Smooth muscle cell (in vitro differentiated cells): ENCODE data around the gene PCDHGB6. TPM values are rescaled to one million over a fixed set of nuclear protein-coding genes. Genes with fewer than 3 reads are reported as not detected.
"Not testable (repeated sequence)": the region's sequence is repeated elsewhere in the genome, so short reads cannot be mapped to it uniquely, and the experiment has no call there.

Experiments
- DNase-seq: peaks from one replicate; lab custom pipeline; 2025; ENCODE audit not compliant: unreplicated experiment; lab: John Stamatoyannopoulos, UW
- H2AFZ ChIP-seq: fragments of 200-600 bp; sonication (generic); 2 replicates; pipeline ENCODE4 v1.6.0; 2016; ENCODE audit warnings: antibody characterized with exemption, low read depth, mild to moderate bottlenecking
- H3F3A ChIP-seq: fragments of 200-600 bp; sonication (generic); 2 replicates; pipeline ENCODE4 v1.6.0; 2017; ENCODE audit warnings: antibody characterized with exemption, low read depth
- H3K27ac ChIP-seq: fragments of 200-600 bp; sonication (generic); 2 replicates; pipeline ENCODE4 v1.5.1; 2016; ENCODE audit warnings: low read depth, mild to moderate bottlenecking
- H3K27me3 ChIP-seq: fragments of 200-600 bp; sonication (generic); 2 replicates; pipeline ENCODE4 v1.6.1; 2016; ENCODE audit warnings: low read depth, mild to moderate bottlenecking
- H3K36me3 ChIP-seq: fragments of 200-600 bp; sonication (generic); 2 replicates; pipeline ENCODE4 v1.5.1; 2016; ENCODE audit warnings: low read depth
- H3K4me1 ChIP-seq: fragments of 200-600 bp; sonication (generic); 2 replicates; pipeline ENCODE4 v1.5.1; 2016; ENCODE audit warnings: low read depth
- H3K4me2 ChIP-seq: fragments of 200-600 bp; sonication (generic); 2 replicates; pipeline ENCODE4 v1.6.0; 2016; ENCODE audit warnings: mild to moderate bottlenecking
- H3K4me3 ChIP-seq: fragments of 200-600 bp; sonication (generic); 2 replicates; pipeline ENCODE4 v1.5.1; 2016; ENCODE audit warnings: mild to moderate bottlenecking
- H3K79me2 ChIP-seq: fragments of 200-600 bp; sonication (generic); 2 replicates; pipeline ENCODE4 v1.6.0; 2016; ENCODE audit warnings: low read depth, mild to moderate bottlenecking
- H3K9ac ChIP-seq: fragments of 200-600 bp; sonication (generic); 2 replicates; pipeline ENCODE4 v1.6.0; 2016; ENCODE audit warnings: low read depth
- H3K9me3 ChIP-seq: fragments of 200-600 bp; sonication (generic); replicated peaks from 2 replicates; pipeline ENCODE4 v1.5.1; 2016; ENCODE audit warnings: low read depth
- H4K20me1 ChIP-seq: fragments of 200-600 bp; sonication (generic); 2 replicates; pipeline ENCODE4 v1.6.0; 2016; ENCODE audit warnings: low read depth
- WGBS: methylation state at CpG from one replicate; pipeline ENCODE4 v1.1.7; 2016; ENCODE audit warnings: low lambda C conversion rate; 5-methylcytosine and 5-hydroxymethylcytosine counted together
- polyA plus RNA-seq: library from polyadenylated mRNA; unstranded; fragments of >200 nt; fragmentation: Nextera tagmentation; extraction: Ambion mirVana; gene quantifications from 2 replicates; pipeline ENCODE4 v1.2.1, GENCODE V29; 2016
- total RNA-seq: library from RNA; depleted of rRNA; stranded (reverse); fragments of >200 nt; gene quantifications from 2 replicates; pipeline ENCODE4 v1.2.3, GENCODE V29; 2014
- TF ChIP-seq, protein P1 (sequence below): fragments of 200-600 bp; sonication (generic); IDR thresholded peaks from 2 replicates; pipeline ENCODE4 v1.5.1; 2017; ENCODE audit warnings: borderline replicate concordance, mild to moderate bottlenecking, antibody characterized with exemption; ENCODE audit not compliant: insufficient read depth, poor library complexity, severe bottlenecking

PCDHGB6 gene
- total and polyA plus RNA-seq, 2 experiments from 2014 or later: 12.3 to 17.1 TPM

DNA sequence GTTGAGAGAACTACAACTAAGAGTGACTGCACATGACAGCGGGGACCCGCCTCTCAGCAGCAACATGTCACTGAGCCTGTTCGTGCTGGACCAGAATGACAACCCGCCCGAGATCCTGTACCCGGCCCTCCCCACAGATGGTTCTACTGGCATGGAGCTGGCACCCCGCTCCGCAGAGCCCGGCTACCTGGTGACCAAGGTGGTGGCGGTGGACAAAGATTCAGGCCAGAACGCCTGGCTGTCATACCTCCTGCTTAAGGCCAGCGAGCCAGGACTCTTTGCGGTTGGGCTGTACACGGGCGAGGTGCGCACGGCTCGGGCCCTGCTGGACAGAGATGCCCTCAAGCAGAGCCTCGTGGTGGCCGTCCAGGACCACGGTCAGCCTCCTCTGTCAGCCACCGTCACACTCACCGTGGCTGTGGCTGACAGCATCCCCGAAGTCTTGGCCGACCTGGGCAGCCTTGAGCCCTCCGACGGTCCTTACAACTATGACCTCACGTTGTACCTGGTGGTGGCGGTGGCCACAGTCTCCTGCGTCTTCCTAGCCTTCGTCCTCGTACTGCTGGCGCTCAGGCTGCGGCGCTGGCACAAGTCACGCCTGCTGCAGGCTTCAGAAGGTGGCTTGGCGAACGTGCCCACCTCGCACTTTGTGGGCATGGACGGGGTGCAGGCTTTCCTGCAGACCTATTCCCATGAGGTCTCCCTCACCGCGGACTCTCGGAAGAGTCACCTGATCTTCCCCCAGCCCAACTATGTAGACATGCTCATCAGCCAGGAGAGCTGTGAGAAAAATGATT, 23.2 kb upstream of the PCDHGB6 start:
- no peak overlapping the region for H3K27ac ChIP-seq
- H2AFZ ChIP-seq: no peak overlapping the region
- no peaks in the 10 kb centered on the region for H3F3A ChIP-seq
- no peak overlapping the region for H3K9ac ChIP-seq
- TF ChIP-seq, protein P1, sequence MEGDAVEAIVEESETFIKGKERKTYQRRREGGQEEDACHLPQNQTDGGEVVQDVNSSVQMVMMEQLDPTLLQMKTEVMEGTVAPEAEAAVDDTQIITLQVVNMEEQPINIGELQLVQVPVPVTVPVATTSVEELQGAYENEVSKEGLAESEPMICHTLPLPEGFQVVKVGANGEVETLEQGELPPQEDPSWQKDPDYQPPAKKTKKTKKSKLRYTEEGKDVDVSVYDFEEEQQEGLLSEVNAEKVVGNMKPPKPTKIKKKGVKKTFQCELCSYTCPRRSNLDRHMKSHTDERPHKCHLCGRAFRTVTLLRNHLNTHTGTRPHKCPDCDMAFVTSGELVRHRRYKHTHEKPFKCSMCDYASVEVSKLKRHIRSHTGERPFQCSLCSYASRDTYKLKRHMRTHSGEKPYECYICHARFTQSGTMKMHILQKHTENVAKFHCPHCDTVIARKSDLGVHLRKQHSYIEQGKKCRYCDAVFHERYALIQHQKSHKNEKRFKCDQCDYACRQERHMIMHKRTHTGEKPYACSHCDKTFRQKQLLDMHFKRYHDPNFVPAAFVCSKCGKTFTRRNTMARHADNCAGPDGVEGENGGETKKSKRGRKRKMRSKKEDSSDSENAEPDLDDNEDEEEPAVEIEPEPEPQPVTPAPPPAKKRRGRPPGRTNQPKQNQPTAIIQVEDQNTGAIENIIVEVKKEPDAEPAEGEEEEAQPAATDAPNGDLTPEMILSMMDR: no peak
- peaks cover 8% of the 10 kb centered on the region for H3K9me3 ChIP-seq
- no peaks in the 10 kb centered on the region for H4K20me1 ChIP-seq
- no peaks in the 10 kb centered on the region for H3K36me3 ChIP-seq
- no peaks in the 10 kb centered on the region for H3K79me2 ChIP-seq
- no peaks in the 10 kb centered on the region for H3K4me1 ChIP-seq
- no peak overlapping the region for H3K4me3 ChIP-seq
- H3K27me3 ChIP-seq: no peaks in the 10 kb centered on the region
- H3K4me2 ChIP-seq: no peak overlapping the region
- no peak for DNase-seq
- 95% methylated on average over 43 of the region's 43 CpGs for WGBS

DNA sequence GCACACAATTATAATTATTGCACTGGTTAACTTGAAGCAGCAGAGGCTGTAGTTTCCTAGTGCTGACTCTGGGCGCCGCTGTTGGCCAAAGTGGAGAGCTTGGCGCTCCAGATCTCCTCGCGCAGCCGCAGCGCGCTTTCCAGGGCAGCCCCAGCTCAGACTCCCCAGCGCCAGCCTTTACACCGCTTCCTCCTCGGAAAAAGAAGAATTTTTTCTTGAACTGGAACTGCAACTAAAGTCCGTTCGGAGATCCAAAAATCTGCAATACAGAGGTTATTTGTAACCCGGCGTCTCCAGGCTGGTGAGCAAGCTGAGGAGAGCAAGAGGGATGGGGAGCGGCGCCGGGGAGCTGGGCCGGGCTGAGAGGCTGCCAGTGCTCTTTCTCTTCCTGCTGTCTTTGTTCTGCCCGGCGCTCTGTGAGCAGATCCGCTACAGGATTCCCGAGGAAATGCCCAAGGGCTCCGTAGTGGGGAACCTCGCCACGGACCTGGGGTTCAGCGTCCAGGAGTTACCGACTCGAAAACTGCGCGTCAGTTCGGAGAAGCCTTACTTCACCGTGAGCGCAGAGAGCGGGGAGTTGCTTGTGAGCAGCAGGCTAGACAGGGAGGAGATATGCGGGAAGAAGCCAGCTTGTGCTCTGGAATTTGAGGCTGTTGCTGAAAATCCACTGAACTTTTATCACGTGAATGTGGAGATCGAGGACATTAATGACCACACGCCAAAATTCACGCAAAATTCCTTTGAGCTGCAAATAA, 20.1 kb upstream of the PCDHGB6 start, which contains the start of gene PCDHGB4:
Gene PCDHGB4, plus strand, starts transcription at position 142 of the 755 bp plus-strand sequence. Its CDS starts 187 bp downstream, at position 329.
- not testable (repeated sequence) for H3K9ac ChIP-seq, H3K4me1 ChIP-seq, H3K27me3 ChIP-seq, H3F3A ChIP-seq, H4K20me1 ChIP-seq, H3K27ac ChIP-seq, DNase-seq
- Histone ChIP-seq H3K4me3 (peak within 1 kb of the TSS; percentile 67), H3K79me2 (peaks cover 11% of the 10 kb centered on the region), H3K9me3 (peaks cover 39% of the 10 kb centered on the region), H3K36me3 (peaks cover 29% of the 10 kb centered on the region), H3K4me2 (peak within 1 kb of the TSS; percentile 82), H2AFZ (peak within 1 kb of the TSS; percentile 87)
- TF ChIP-seq, protein P1: peak; percentile 71
- WGBS: 22% methylated on average over 22 of the region's 40 CpGs

DNA sequence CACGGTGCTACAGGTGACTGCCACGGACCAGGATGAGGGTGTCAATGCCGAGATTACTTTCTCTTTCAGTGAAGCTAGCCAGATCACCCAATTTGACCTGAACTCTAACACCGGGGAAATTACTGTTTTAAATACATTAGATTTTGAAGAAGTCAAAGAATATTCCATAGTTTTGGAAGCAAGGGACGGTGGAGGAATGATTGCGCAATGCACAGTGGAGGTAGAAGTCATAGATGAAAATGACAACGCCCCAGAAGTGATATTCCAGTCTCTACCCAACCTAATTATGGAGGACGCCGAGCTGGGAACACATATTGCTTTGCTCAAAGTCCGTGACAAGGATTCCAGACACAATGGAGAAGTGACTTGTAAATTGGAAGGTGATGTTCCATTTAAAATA, 19.2 kb upstream of the PCDHGB6 start:
- TF ChIP-seq, protein P1: no peak
- DNase-seq: no peak
- no peak overlapping the region for H2AFZ ChIP-seq
- H3K4me2 ChIP-seq: peak overlapping the region; percentile 72
- H3K79me2 ChIP-seq: peaks cover 11% of the 10 kb centered on the region
- H3K9ac ChIP-seq: no peak overlapping the region
- H3K9me3 ChIP-seq: peaks cover 48% of the 10 kb centered on the region
- no peaks in the 10 kb centered on the region for H4K20me1 ChIP-seq
- no peaks in the 10 kb centered on the region for H3F3A ChIP-seq
- peaks cover 34% of the 10 kb centered on the region for H3K36me3 ChIP-seq
- H3K4me1 ChIP-seq: no peaks in the 10 kb centered on the region
- no peak overlapping the region for H3K27ac ChIP-seq
- H3K4me3 ChIP-seq: no peak overlapping the region
- 94% methylated on average over 10 of the region's 10 CpGs for WGBS
- no peaks in the 10 kb centered on the region for H3K27me3 ChIP-seq
